DND-41 (cell line): ENCODE results near the gene SLC6A16.
"Not testable (repeated sequence)": the region's sequence is repeated elsewhere in the genome, so short reads cannot be mapped to it uniquely, and the experiment has no call there.

Experiments used
- EZH2 ChIP-seq: IDR thresholded peaks from 3 replicates; pipeline ENCODE4 v1.6.1; 2012; ENCODE audit warnings: borderline replicate concordance, low read depth, mild to moderate bottlenecking, moderate library complexity, low read length, inconsistent platforms; ENCODE audit not compliant: severe bottlenecking
- TF ChIP-seq, protein P1 (sequence below): IDR thresholded peaks from 2 replicates; pipeline ENCODE4 v1.5.1; 2012; ENCODE audit warnings: borderline replicate concordance, low read length, moderate library complexity, mild to moderate bottlenecking; ENCODE audit not compliant: poor library complexity, severe bottlenecking; ENCODE audit errors: extremely low read depth

DNA sequence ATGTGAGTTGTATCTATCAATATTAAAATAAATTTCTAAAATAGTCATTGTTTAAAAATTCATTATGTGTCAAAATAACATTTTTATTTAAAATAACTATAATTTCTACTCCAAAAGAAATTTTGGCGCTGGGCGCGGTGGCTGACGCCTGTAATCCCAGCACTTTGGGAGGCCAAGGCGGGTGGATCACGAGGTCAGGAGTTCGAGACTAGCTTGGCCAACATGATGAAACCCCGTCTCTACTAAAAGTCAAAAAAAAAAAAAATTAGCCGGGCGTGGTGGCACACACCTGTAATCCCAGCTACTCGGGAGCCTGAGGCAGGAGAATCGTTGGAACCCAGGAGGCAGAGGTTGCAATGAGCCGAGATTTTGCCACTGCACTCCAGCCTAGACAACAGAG, 765 bp upstream of the SLC6A16 start:
- not testable (repeated sequence) for TF ChIP-seq EZH2
- TF ChIP-seq, protein P1, sequence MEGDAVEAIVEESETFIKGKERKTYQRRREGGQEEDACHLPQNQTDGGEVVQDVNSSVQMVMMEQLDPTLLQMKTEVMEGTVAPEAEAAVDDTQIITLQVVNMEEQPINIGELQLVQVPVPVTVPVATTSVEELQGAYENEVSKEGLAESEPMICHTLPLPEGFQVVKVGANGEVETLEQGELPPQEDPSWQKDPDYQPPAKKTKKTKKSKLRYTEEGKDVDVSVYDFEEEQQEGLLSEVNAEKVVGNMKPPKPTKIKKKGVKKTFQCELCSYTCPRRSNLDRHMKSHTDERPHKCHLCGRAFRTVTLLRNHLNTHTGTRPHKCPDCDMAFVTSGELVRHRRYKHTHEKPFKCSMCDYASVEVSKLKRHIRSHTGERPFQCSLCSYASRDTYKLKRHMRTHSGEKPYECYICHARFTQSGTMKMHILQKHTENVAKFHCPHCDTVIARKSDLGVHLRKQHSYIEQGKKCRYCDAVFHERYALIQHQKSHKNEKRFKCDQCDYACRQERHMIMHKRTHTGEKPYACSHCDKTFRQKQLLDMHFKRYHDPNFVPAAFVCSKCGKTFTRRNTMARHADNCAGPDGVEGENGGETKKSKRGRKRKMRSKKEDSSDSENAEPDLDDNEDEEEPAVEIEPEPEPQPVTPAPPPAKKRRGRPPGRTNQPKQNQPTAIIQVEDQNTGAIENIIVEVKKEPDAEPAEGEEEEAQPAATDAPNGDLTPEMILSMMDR = not testable (repeated sequence)
